ENCODE results near the gene CHRNA3.

- TF ChIP-seq TAF1 (IDR thresholded peaks at IDR 0.05; ENCODE audit: borderline replicate concordance, low read depth, low read length) (no peak), POLR2AphosphoS5 (IDR thresholded peaks at IDR 0.05; ENCODE audit: low read depth, low read length) (no peak)
These were observed 1.5 kb downstream of the CHRNA3 start for GRCh38 chr15:78619022-78619950.

Measured in GM12892 (cell line).